WERI-Rb-1 (cell line): ENCODE results near the gene SEMA5A.

ENCODE experiments used
- DNase-seq: peaks from one replicate; pipeline ENCODE4 v3.0.0-alpha.2; 2020
- H3K27ac ChIP-seq: fragments of 250-450 bp; sonication (Bioruptor Pico); 2 replicates; pipeline ENCODE4 v1.5.1; 2020; ENCODE audit warnings: mild to moderate bottlenecking, moderate library complexity
- H3K27me3 ChIP-seq: fragments of 250-450 bp; sonication (Bioruptor Pico); 2 replicates; pipeline ENCODE4 v1.5.1; 2021; ENCODE audit warnings: mild to moderate bottlenecking, low read depth, moderate library complexity; ENCODE audit not compliant: insufficient read depth, severe bottlenecking
- H3K36me3 ChIP-seq: fragments of 250-450 bp; sonication (Bioruptor Pico); 2 replicates; pipeline ENCODE4 v1.5.1; 2020; ENCODE audit warnings: mild to moderate bottlenecking, moderate library complexity
- H3K4me3 ChIP-seq: 2 replicates; pipeline ENCODE4 v1.5.1; 2011; ENCODE audit warnings: low read depth, mild to moderate bottlenecking, control low read depth, low read length
- H3K9me3 ChIP-seq: fragments of 250-450 bp; sonication (Bioruptor Pico); 2 replicates; pipeline ENCODE4 v1.5.1; 2021; ENCODE audit warnings: mild to moderate bottlenecking, moderate library complexity; ENCODE audit not compliant: severe bottlenecking
- TF ChIP-seq, protein P1 (sequence below): IDR thresholded peaks from 2 replicates; pipeline ENCODE4 v1.5.1; 2011; ENCODE audit warnings: low read depth, mild to moderate bottlenecking, control low read depth, inconsistent platforms, low read length

SEMA5A gene

DNA sequence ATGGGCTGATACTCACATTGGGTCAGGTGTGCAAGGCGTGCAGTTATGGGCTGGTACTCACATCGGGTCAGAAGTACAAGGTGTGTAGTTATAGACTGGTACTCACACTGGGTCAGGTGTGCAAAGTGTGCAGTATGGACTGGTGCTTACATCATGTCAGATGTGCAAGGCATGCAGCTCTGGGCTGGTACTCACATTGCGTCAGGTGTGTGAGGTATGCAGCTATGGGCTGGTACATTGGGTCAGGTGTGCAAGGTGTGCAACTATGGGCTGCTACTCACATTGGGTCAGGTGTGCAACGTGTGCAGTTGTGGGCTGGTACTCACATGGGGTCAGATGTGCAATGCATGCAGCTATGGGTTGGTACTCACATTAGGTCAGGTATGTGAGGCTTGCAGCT lies 213.8 kb downstream of the SEMA5A start:
- Histone ChIP-seq H3K27me3 (no peaks in the 10 kb centered on the region), H3K9me3 (no peaks in the 10 kb centered on the region), H3K36me3 (no peaks in the 10 kb centered on the region), H3K4me3 (no peak overlapping the region), H3K27ac (no peak overlapping the region)
- TF ChIP-seq, protein P1, sequence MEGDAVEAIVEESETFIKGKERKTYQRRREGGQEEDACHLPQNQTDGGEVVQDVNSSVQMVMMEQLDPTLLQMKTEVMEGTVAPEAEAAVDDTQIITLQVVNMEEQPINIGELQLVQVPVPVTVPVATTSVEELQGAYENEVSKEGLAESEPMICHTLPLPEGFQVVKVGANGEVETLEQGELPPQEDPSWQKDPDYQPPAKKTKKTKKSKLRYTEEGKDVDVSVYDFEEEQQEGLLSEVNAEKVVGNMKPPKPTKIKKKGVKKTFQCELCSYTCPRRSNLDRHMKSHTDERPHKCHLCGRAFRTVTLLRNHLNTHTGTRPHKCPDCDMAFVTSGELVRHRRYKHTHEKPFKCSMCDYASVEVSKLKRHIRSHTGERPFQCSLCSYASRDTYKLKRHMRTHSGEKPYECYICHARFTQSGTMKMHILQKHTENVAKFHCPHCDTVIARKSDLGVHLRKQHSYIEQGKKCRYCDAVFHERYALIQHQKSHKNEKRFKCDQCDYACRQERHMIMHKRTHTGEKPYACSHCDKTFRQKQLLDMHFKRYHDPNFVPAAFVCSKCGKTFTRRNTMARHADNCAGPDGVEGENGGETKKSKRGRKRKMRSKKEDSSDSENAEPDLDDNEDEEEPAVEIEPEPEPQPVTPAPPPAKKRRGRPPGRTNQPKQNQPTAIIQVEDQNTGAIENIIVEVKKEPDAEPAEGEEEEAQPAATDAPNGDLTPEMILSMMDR = no peak
- DNase-seq = no peak

DNA sequence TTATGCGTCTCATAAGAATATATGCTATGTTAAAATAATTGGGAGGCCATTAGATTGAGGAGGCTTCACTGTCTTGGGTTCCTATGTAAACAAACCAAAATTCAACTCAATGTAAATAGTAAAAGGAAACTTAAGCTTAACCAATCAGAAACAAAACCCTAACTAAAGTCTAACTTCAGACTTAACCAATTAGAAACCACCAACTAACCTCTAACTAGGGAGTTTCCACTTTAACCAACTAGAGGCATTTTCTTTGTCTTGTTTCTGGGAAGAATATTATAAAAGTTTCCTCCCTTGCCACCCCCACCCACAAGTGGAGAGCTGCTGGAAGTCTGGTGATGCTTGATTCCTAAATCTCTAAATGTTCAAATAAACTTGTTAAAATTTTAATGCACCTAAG lies 214.5 kb downstream of the SEMA5A start:
- Histone ChIP-seq H3K27ac (no peak overlapping the region), H3K36me3 (no peaks in the 10 kb centered on the region), H3K27me3 (no peaks in the 10 kb centered on the region), H3K9me3 (no peaks in the 10 kb centered on the region), H3K4me3 (no peak overlapping the region)
- TF ChIP-seq, protein P1 = no peak
- DNase-seq = no peak

DNA sequence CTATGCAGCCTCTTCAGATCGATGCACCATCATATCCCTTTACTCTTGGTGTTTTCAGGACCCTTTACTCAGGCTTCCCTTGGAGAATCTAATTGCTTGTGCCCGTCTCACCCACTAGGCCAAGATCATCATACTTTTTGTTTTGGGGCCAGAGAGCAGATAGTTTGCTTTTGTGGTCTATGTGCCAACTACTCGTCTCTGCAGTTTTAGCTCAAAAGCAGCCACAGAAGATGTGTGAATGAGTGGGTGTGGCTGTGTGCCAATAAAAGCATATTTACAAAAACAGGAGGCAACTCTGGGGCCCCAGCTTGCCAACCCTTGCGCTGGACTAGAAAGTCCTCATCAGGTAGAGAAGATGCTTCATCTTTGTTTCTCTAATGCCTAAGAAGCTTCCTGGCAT lies 216.8 kb downstream of the SEMA5A start:
- Histone ChIP-seq H3K4me3 (no peak overlapping the region), H3K9me3 (no peaks in the 10 kb centered on the region), H3K36me3 (no peaks in the 10 kb centered on the region), H3K27ac (no peak overlapping the region), H3K27me3 (no peaks in the 10 kb centered on the region)
- TF ChIP-seq, protein P1 = no peak
- DNase-seq = no peak

DNA sequence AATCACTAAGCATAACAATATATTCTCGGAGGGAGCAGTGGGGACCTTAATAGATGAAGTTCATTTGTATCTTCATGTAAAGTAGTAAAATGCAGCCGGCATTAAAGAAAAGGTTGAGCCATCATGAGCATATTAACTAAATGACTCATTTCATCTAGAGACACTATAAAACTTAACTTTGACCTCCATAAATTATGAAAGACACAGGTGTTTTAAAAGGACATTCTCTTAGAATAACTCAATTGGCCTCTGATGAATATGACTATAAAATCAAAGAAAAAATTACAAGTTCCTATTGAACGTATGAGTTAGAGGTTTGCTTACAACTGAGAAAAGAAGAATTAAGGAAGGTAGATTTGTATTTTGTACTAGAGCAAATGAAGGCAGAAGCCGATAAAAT lies 220.3 kb downstream of the SEMA5A start:
- DNase-seq = no peak
- Histone ChIP-seq H3K9me3 (no peaks in the 10 kb centered on the region), H3K4me3 (no peak overlapping the region), H3K27me3 (no peaks in the 10 kb centered on the region), H3K27ac (no peak overlapping the region), H3K36me3 (no peaks in the 10 kb centered on the region)
- TF ChIP-seq, protein P1 = no peak

DNA sequence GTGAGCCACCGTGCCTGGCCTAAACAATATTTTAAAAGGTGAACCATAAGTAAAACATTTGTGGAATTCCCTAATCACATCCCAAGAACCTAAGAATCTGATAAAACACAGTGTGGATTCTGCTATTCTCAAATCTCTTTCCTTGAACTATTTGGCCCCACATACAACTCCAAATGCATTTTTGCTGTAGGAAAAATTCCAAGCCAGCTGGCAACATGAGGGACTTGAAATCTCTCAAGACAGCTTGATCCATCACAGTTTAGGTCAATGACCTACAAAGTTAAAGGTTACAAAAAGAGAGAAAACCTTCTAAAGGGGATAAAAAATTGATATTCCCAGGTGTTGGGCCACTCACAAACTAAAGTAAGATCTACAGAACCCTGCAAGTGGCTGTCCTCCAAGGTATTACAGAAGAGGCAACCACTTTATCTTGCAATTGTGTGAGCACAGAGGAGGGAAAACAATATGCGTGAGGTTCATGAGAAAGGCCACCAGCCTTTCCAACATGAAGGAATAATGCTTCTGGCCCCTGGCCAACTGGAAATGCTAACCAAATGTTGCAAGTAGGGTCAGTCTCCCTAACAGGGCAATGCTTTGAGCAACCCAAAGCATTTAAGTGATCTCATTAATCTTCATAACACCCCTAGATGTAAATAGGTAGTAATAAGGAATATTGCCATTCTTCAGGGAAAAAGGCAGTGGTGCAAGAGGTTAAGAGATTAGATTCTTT lies 221.4 kb downstream of the SEMA5A start:
- Histone ChIP-seq H3K9me3 (no peaks in the 10 kb centered on the region), H3K4me3 (no peak overlapping the region), H3K27ac (no peak overlapping the region), H3K27me3 (no peaks in the 10 kb centered on the region), H3K36me3 (no peaks in the 10 kb centered on the region)
- TF ChIP-seq, protein P1 = no peak
- no peak for DNase-seq

DNA sequence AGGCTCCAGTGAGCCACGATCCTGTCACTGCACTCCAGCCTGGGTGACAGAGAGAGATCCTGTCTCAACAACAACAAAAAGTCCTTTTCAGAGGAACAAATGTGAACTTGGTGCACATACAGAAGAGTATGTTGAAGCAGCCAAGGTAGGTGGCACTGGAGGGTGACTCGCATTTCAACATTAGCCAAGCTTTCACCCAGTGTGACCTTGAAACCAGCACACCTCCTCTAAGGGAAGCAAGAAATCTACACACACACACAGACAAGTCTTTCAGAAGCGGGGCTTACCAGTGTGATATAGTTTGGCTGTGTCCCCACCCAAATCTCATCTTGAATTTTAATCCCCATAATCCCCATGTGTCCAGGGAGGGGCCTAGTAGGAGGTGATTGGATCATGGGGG lies 225.2 kb downstream of the SEMA5A start:
- Histone ChIP-seq H3K9me3 (no peaks in the 10 kb centered on the region), H3K27me3 (no peaks in the 10 kb centered on the region), H3K27ac (no peak overlapping the region), H3K36me3 (no peaks in the 10 kb centered on the region), H3K4me3 (no peak overlapping the region)
- DNase-seq = peak; percentile 82
- TF ChIP-seq, protein P1 = no peak
